GM19467 (cell line): ENCODE results near the gene CELF4.

Source experiments
- ATAC-seq: cut with Tn5 transposase; IDR thresholded peaks from one replicate; pipeline ENCODE4 v1.9.1; 2021; ENCODE audit warnings: mild to moderate bottlenecking, moderate library complexity; ENCODE audit not compliant: unreplicated experiment

Gene CELF4

DNA sequence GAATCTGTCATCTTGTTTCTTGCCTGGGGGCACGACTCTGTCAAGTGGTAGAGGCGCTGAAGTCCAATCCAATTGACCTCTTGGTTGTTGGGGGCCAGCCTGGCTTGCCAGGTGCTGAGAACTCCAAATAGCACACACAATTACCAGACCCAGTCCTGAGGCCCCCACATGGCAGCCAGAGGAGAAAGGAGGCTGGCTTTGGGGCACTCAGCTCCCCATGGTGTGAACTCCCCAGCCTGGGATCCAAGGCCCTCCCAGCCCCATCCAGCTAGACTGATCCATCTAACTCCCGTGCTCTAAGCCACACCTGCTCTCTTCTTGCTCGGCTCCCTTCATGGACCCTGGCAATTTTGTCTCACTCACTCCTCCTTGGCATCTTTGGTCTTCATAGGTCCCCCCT is 170.0 kb downstream of the CELF4 start:
- no peak for ATAC-seq

GRCh38 chr18:37395138-37395537 is 170.5 kb downstream of the CELF4 start:
- ATAC-seq = no peak

DNA sequence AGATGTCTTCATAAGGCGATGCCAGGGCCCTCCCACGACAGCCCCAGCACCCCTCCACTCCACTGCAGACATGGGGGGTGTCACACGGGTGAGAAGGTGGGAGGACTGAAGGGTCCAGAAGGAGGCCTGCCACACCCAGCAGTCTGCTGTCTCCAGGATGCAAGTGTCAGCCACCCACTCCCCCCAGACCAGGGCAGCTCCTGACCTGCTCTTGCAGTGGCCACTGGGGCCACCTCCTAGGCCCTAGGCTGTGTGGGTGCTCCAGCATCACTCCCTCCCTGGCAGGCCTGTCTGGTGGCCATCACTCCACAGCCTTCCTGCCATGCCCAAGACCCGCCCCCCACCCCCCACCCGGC is 171.0 kb downstream of the CELF4 start:
- ATAC-seq = no peak

- no peak for ATAC-seq
Observed at GRCh38 chr18:37393945-37394609, 171.5 kb downstream of the CELF4 start.

DNA sequence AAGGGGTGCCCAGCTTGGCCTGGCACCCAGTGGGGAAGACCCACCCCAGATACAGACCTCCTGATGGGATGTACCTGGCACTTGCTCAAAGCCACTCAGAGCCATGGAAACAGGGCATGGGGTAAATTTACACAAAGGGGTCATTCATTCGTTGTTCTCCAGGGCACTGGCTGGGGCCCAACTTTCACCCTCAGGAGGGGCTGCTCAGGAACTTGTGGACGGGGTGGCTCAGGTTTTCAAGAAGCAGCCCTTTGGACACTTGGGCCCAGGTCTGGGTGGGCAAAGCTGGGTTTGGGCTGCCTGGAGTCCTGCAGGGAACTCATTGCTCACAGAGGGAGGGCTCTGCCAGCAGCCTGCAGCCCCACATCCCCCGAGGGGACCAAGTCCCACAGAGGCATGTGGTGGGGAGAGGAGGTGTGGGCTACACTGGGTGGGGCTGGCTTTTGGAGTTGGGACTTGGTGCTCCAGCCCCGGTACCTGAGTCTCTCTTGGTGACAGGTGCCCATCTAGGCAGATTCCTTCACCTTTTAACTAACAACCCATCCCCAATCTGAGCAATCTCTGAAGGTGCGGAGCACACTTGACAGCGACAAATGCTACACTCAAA is 172.3 kb downstream of the CELF4 start:
- ATAC-seq = no peak

- no peak for ATAC-seq
Observed at GRCh38 chr18:37392648-37393047, 172.9 kb downstream of the CELF4 start.

DNA sequence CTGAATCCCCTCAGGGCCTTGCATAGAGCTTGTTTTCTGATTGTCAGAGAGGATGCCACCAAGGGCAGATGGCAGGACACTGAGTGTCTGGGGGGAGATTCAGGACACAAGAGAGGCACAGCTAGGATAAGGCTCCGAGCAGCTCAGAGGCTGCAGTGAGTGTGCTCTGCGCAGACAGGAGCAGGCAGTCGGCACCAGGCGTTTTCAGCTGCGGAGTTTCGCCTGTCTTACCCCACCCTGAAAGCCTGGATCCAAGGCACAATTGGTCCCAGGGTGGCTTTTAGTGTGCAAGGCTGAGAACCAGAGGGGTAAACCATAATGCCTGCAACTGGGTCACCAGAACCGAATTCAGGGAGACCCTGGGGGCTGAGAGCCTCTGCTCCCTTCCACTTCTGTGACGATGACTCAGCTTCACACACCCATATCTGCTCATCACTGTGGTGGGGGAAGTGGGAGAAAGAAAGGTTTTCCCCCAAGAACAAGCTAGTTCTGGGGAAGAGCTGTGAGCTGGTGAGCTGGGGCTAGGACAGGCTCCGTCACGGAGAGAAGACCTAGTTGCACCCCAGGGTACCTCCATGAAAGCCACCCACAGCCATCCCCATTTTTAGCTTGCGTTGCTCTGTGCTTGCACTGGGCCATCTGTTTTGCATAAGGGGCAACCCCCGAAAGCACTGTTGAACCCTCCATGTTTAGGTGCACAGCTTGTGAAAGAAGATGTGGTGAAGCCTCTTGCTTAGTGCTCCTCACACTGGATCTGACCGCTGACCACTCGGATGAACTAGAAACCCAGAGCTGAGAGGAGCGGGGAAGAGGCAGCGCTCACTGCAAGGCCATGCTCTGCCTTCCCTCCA is 173.7 kb downstream of the CELF4 start:
- no peak for ATAC-seq

- no peak for ATAC-seq
Observed at GRCh38 chr18:37391156-37391555, 174.4 kb downstream of the CELF4 start.

DNA sequence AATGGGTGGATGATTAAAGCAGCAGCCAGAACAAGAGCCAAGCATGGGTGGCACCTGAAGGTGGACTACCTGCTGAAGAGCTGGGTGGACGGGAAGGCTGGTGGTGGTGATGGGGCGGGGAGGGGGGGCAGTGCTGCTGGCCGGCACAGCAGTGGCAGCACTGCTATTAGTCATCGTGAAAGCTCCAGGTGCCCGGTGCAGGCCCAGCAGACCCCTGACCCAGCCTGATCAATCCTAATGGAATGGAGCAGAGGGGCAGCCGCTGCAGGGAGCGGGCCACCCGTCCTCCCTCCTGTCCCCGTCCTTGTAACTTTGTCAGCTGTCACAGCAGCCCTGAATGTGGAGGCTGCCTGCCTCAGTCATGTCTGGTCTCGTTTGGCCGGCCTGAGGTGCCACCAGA is 174.9 kb downstream of the CELF4 start:
- no peak for ATAC-seq

DNA sequence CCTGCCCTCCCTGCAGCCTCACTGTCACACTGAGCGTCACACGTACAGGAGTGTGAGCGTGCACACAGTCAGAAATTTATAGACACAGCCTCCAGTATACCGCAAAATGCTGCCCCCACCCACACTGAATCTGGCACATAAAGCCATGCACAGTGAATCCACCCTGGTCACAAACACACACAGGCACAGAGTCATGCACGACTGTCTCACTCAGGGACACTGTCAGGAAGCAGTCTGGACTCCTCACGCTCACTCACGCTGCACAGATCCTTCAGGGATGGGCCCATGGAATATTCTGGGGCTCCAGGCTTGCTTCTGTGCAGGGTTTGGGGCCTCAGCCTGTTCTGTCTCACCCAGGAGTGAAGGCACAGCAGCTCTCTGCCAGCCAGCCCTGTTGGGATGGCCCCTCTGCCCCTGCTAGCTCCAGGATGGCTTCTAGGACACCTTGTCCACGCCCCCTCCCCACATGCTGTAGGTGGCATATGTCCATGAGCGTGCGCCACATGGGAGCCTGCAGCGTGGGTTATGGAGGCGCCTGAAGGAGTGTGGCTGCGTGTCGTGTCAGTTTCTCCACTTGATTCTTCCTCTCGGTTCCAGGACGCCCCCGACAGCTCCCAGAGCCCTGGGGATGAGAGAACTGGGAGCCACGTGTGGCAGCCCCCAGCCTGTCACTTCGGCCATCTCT is 175.8 kb downstream of the CELF4 start:
- ATAC-seq = no peak

DNA sequence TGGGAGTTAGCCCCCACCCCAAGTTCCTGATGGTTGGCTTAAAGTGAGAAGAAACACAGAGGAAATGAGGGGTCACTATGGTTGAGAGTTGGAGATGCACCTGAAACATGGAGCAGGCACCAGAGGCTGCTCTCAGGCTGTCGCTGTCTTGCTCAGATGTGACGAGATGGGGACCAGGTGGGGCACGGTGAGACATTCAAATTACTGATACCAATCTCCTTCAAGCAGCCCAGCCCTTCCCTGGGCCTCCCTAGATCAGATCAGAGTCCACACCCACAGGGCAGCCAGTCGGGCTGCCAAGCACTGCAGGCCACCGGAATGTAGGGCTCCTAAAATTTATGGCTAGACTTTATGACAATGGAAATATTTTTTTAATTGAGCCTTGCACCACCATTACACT is 176.6 kb downstream of the CELF4 start:
- no peak for ATAC-seq

DNA sequence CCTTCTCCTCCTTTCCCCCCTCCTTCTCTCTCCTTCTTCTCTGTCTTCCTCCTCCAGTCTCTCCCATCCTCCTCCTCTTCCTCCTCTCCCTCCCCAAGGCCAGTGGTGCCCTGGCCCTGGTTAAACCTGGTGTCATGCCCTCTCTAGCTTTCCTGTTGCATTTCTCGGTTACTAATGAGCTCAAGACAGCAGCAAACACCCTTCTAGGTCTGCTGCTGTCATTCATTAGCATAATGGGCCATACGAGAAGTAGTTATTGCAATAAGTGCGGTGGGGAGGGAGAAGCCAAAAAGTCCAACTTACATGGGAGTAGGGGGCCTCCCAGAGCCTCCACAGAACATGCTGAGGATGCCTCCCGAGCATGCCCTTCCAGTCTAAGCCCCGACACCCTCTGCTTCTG is 177.2 kb downstream of the CELF4 start:
- no peak for ATAC-seq

DNA sequence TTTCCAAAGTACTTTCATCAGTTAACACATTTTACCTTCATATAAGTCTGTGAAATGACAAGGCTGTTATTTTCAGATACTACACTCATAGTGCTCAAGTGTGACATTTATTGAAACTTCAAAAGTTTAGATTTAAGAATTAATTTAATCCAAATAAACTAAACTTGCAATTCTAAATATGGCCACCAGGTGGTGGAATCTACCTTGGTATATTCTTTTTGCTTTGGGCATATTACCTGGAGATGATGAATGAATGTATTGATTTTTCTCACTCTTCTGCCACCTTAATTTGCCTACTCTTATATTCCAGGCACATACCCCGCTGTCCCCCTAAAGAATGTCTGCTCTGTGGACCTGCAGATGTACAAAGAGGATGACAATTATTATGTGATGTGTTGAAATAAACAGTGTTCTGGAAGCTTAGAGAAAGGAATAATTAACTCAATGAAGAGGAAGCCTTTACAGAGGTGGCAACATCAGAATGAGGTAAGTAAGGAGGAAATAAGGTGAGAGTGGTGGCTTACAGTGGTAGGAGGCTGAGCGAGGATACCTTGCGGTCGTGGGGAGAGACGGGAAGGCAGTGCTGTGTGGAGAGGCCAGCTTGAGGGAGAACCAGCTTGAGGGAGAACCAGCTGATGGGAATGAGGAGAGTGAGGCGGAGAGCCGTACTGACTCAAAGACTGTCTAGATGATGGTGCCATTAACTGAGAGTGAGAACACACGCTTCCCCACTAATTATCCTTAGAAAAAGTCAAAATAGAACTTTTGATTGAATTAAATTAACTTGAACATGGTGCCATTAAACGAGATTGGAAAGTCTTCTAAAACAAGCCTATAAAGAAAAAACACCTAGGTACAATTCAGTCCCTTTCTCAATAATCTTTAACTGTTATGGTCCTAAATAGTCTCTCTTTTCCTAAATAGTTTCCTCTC is 179.5 kb downstream of the CELF4 start:
- ATAC-seq = no peak

GRCh38 chr18:37383846-37384595 is 181.6 kb downstream of the CELF4 start:
- no peak for ATAC-seq

DNA sequence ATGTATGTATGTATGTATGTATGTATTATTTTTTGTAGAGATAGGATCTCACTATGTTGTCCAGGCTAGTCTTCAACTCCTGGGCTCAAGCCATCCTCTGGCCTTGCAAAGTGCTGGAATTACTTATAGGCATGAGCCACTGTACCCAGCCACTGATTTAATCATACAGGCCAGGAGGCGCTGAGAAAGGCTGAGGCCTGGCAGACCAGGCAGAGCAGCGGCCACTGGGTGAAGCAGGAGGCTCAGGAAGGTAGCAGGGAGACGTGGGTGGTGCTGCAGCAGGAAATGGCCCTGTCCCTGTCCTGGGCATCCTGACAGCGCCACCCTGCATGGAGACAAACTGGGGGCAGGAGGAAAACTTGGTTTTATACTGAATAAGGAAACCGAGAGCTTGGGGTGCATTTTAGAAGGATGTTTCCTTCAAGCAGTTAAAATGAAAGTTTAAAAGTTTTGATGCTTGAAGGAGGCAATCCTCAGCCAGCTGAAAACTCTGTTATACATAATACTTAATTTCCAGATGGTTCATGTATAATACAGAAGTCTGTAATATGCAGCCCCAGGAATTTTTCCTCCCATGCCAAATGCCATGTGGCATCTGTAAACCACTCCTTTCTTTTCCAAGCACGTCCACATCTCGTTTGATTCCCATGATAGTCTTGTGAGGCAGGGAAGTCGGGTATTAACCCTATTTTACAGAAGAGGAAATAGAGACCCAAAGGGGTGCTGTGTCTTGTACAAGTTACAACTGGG is 182.4 kb downstream of the CELF4 start:
- no peak for ATAC-seq

- no peak for ATAC-seq
Observed at GRCh38 chr18:37381554-37381953, 184.0 kb downstream of the CELF4 start.

DNA sequence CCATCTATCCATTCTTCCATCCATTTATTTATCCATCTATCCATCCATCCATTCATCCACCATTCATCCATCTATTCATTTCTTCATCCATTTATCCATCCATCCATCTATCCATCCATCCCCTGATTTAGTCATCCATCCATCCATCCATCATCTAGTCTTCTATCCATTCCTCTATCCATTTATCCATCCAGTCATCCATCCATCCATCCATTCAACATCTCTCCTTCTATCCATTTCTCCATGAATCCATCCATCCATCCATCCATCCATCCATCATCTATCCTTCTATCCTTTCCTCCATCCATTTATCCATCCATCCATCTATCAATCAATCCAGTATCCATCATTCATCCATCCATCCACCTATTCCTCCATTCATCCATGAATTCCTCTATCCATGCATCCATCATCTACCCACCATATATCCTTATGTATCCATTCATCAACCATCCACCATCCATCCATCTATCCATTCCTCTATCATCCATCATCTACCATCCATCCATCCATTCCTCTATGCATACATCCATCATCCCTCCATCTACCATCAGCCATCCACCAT is 185.0 kb downstream of the CELF4 start:
- no peak for ATAC-seq

DNA sequence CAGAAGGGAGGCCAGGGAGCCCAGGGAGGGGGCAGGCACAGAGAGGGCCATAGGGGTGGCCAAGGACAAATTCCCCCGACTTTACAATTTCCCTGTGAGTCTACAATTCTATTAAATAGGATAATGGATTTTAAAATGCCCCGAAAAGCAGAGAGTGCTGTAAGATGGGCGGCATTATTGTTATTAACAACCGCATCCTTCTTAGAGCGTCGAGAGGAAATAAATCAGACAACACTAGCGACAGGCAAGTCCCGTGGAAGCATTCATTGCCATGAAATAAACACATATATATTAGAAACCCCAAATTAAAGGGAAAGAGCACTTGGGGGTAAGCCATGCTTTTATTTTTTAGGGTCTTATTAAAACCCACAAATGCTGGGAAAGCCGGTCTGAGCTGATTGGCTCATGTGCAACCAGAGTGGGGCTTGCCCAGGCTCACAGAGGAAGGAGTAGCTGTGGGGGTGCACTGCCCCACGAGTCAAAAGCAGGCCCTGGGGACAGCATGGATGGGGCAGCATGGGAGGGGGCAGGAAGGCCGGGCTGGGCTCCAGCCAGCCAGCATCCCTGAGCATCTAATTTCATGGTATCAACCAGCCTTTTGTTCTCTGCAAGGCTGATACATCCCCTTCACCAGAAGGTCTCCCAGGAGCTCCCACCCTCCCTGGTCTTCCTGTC is 187.1 kb downstream of the CELF4 start:
- no peak for ATAC-seq
